Mammary epithelial cell (primary cell): ENCODE measurements around the gene CD47.

Source experiments
- CTCF ChIP-seq, 2 donors: IDR thresholded peaks in 1 of 2; conservative IDR thresholded peaks in 1 of 2; 2 replicates each; pipeline ENCODE4 v1.5.1; 2011 to 2012; ENCODE audit warnings: inconsistent platforms in 2 of 2, low read length in 2 of 2, mild to moderate bottlenecking in 2 of 2, control low read depth in 1 of 2, low read depth in 1 of 2; ENCODE audit not compliant: insufficient read depth in 1 of 2; ENCODE audit errors: extremely low read depth in 1 of 2
- EZH2 ChIP-seq: IDR thresholded peaks from 2 replicates; pipeline ENCODE4 v1.6.1; 2012; ENCODE audit warnings: low read length, inconsistent platforms, borderline replicate concordance

GRCh38 chr3:108025177-108025576 is 65.7 kb downstream of the CD47 start:
- no peak for TF ChIP-seq CTCF (conservative IDR thresholded peaks at IDR 0.05 in 1 of 2, IDR thresholded peaks at IDR 0.05 in 1 of 2; ENCODE audit: extremely low read depth in 1 of 2, insufficient read depth in 1 of 2, low read depth in 1 of 2, low read length in 2 of 2)
- TF ChIP-seq EZH2 = no peak
